ENCODE measurements around the gene RUVBL1. TPM values are rescaled to one million over a fixed set of nuclear protein-coding genes. Genes with fewer than 3 reads are reported as not detected.

RUVBL1 gene
- total and polyA plus RNA-seq, 2 donors (not counting 1 experiment from before 2014, with no cell fraction given), result 52.3 to 67.2 TPM

GRCh38 chr3:128074851-128075521 lies 48.6 kb downstream of the RUVBL1 start:
- H4K20me1 ChIP-seq (ENCODE audit: control insufficient read depth, extremely low read depth, insufficient read depth, low read length), result no peaks in the 10 kb centered on the region
- peak overlapping the region; percentile 75 for H3K4me2 ChIP-seq (ENCODE audit: extremely low read depth, insufficient read depth, low read length)
- DNase-seq (ENCODE audit: low read depth in 2 of 2), result no peak
- no peak overlapping the region for H2AFZ ChIP-seq (ENCODE audit: low read length)
- no peak overlapping the region for H3K9ac ChIP-seq (ENCODE audit: insufficient read depth, low read length)
- H3K9me3 ChIP-seq (ENCODE audit: control insufficient read depth, insufficient read depth, low read depth, low read length), result no peaks in the 10 kb centered on the region
- H3K4me3 ChIP-seq (replicated peaks in 1 of 4; ENCODE audit: control extremely low read depth in 1 of 4, insufficient read depth in 1 of 4, low read depth in 3 of 4, low read length in 4 of 4), result peak overlapping the region in 2 of 4 experiments; percentile 29 to 43
- H3K27ac ChIP-seq (ENCODE audit: insufficient read depth, low read length), result peak overlapping the region; percentile 72
- TF ChIP-seq, protein P1, sequence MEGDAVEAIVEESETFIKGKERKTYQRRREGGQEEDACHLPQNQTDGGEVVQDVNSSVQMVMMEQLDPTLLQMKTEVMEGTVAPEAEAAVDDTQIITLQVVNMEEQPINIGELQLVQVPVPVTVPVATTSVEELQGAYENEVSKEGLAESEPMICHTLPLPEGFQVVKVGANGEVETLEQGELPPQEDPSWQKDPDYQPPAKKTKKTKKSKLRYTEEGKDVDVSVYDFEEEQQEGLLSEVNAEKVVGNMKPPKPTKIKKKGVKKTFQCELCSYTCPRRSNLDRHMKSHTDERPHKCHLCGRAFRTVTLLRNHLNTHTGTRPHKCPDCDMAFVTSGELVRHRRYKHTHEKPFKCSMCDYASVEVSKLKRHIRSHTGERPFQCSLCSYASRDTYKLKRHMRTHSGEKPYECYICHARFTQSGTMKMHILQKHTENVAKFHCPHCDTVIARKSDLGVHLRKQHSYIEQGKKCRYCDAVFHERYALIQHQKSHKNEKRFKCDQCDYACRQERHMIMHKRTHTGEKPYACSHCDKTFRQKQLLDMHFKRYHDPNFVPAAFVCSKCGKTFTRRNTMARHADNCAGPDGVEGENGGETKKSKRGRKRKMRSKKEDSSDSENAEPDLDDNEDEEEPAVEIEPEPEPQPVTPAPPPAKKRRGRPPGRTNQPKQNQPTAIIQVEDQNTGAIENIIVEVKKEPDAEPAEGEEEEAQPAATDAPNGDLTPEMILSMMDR (conservative IDR thresholded peaks at IDR 0.05 in 1 of 2, IDR thresholded peaks at IDR 0.05 in 1 of 2; ENCODE audit: low read depth in 1 of 2, low read length in 2 of 2), result no peak
- TF ChIP-seq EZH2 (IDR thresholded peaks at IDR 0.05; ENCODE audit: low read length, missing control alignments), result no peak
- H3K79me2 ChIP-seq (ENCODE audit: control insufficient read depth, insufficient read depth, low read length), result peaks cover 19% of the 10 kb centered on the region
- H3K4me1 ChIP-seq (ENCODE audit: control insufficient read depth, extremely low read depth, insufficient read depth, low read length), result peaks cover 32% of the 10 kb centered on the region
- peaks cover 32% of the 10 kb centered on the region for H3K36me3 ChIP-seq (ENCODE audit: control insufficient read depth, insufficient read depth, low read length)
- H3K27me3 ChIP-seq (ENCODE audit: control insufficient read depth, insufficient read depth, low read length), result no peaks in the 10 kb centered on the region

- H3K27me3 ChIP-seq (ENCODE audit: control insufficient read depth, insufficient read depth, low read length), result no peaks in the 10 kb centered on the region
- H3K9me3 ChIP-seq (ENCODE audit: control insufficient read depth, insufficient read depth, low read depth, low read length), result no peaks in the 10 kb centered on the region
- peaks cover 35% of the 10 kb centered on the region for H3K36me3 ChIP-seq (ENCODE audit: control insufficient read depth, insufficient read depth, low read length)
- H3K9ac ChIP-seq (ENCODE audit: insufficient read depth, low read length), result no peak overlapping the region
- H3K27ac ChIP-seq (ENCODE audit: insufficient read depth, low read length), result no peak overlapping the region
- no peak overlapping the region for H3K4me3 ChIP-seq (replicated peaks in 1 of 4; ENCODE audit: control extremely low read depth in 1 of 4, insufficient read depth in 1 of 4, low read depth in 3 of 4, low read length in 4 of 4)
- DNase-seq (ENCODE audit: low read depth in 2 of 2), result no peak
- H2AFZ ChIP-seq (ENCODE audit: low read length), result no peak overlapping the region
- H4K20me1 ChIP-seq (ENCODE audit: control insufficient read depth, extremely low read depth, insufficient read depth, low read length), result no peaks in the 10 kb centered on the region
- peaks cover 24% of the 10 kb centered on the region for H3K79me2 ChIP-seq (ENCODE audit: control insufficient read depth, insufficient read depth, low read length)
- no peak for TF ChIP-seq EZH2 (IDR thresholded peaks at IDR 0.05; ENCODE audit: low read length, missing control alignments)
- TF ChIP-seq, protein P1 (conservative IDR thresholded peaks at IDR 0.05 in 1 of 2, IDR thresholded peaks at IDR 0.05 in 1 of 2; ENCODE audit: low read depth in 1 of 2, low read length in 2 of 2), result no peak
- H3K4me1 ChIP-seq (ENCODE audit: control insufficient read depth, extremely low read depth, insufficient read depth, low read length), result peaks cover 22% of the 10 kb centered on the region
- H3K4me2 ChIP-seq (ENCODE audit: extremely low read depth, insufficient read depth, low read length), result no peak overlapping the region
These were observed 49.8 kb downstream of the RUVBL1 start for GRCh38 chr3:128073807-128074206.

- no peak overlapping the region for H3K9ac ChIP-seq (ENCODE audit: insufficient read depth, low read length)
- no peaks in the 10 kb centered on the region for H3K27me3 ChIP-seq (ENCODE audit: control insufficient read depth, insufficient read depth, low read length)
- peaks cover 41% of the 10 kb centered on the region for H3K36me3 ChIP-seq (ENCODE audit: control insufficient read depth, insufficient read depth, low read length)
- no peak overlapping the region for H2AFZ ChIP-seq (ENCODE audit: low read length)
- H3K9me3 ChIP-seq (ENCODE audit: control insufficient read depth, insufficient read depth, low read depth, low read length), result no peaks in the 10 kb centered on the region
- DNase-seq (ENCODE audit: low read depth in 2 of 2), result no peak
- H3K4me1 ChIP-seq (ENCODE audit: control insufficient read depth, extremely low read depth, insufficient read depth, low read length), result peaks cover 22% of the 10 kb centered on the region
- H3K4me2 ChIP-seq (ENCODE audit: extremely low read depth, insufficient read depth, low read length), result no peak overlapping the region
- no peaks in the 10 kb centered on the region for H4K20me1 ChIP-seq (ENCODE audit: control insufficient read depth, extremely low read depth, insufficient read depth, low read length)
- no peak for TF ChIP-seq EZH2 (IDR thresholded peaks at IDR 0.05; ENCODE audit: low read length, missing control alignments)
- TF ChIP-seq, protein P1 (conservative IDR thresholded peaks at IDR 0.05 in 1 of 2, IDR thresholded peaks at IDR 0.05 in 1 of 2; ENCODE audit: low read depth in 1 of 2, low read length in 2 of 2), result no peak
- peaks cover 26% of the 10 kb centered on the region for H3K79me2 ChIP-seq (ENCODE audit: control insufficient read depth, insufficient read depth, low read length)
- H3K27ac ChIP-seq (ENCODE audit: insufficient read depth, low read length), result no peak overlapping the region
- no peak overlapping the region for H3K4me3 ChIP-seq (replicated peaks in 1 of 4; ENCODE audit: control extremely low read depth in 1 of 4, insufficient read depth in 1 of 4, low read depth in 3 of 4, low read length in 4 of 4)
These were observed 50.4 kb downstream of the RUVBL1 start for GRCh38 chr3:128073185-128073725.

Measured in fibroblast of lung (primary cell).